Measurements from ENCODE around the gene ZSCAN9. TPM values are rescaled to one million over a fixed set of nuclear protein-coding genes. Genes with fewer than 3 reads are reported as not detected.

ZSCAN9 gene
- total RNA-seq, 1 experiment from 2014 or later: 13.7 TPM

- intact Hi-C loops (cut with micrococcal nuclease): no loop called here
- Mint-ChIP-seq H3K4me3 (ENCODE audit: unreplicated experiment) (no peak within 1 kb of the TSS), H3K9me3 (ENCODE audit: unreplicated experiment) (no peaks in the 10 kb centered on the region), H3K4me1 (ENCODE audit: insufficient read depth, unreplicated experiment) (no peaks in the 10 kb centered on the region), H3K27ac (ENCODE audit: low read depth, unreplicated experiment) (no peak within 1 kb of the TSS), H3K36me3 (ENCODE audit: insufficient read depth, unreplicated experiment) (no peaks in the 10 kb centered on the region), H3K27me3 (ENCODE audit: insufficient read depth, unreplicated experiment) (no peaks in the 10 kb centered on the region)
- BruUV-seq (replicated peaks): no TSS peak
- CTCF ChIA-PET: interaction anchor here (0.6 kb wide), 1 partner anchor 11 kb away, joined by 3 read pairs; no protein-coding TSS in a partner anchor
- POLR2A ChIA-PET: interaction anchor here (0.5 to 0.7 kb wide), 3 partner anchors 91 to 648 kb away, joined by 3 to 4 read pairs (median 3); no protein-coding TSS in a partner anchor
- no peak for TF ChIP-seq CTCF (IDR thresholded peaks at IDR 0.05; ENCODE audit: unreplicated experiment)
- DNase-seq (ENCODE audit: unreplicated experiment): no peak
These were observed 34.1 kb downstream of the ZSCAN9 start, which contains the start of gene NKAPL for GRCh38 chr6:28258877-28259777. TSS of gene NKAPL (plus strand) at chr6:28259297. CDS start at chr6:28259372, 75 bp downstream.

GRCh38 chr6:28263922-28264321 is 38.8 kb downstream of the ZSCAN9 start:
- H3K36me3 Mint-ChIP-seq (ENCODE audit: insufficient read depth, unreplicated experiment): no peaks in the 10 kb centered on the region
- DNase-seq (ENCODE audit: unreplicated experiment): no peak
- no peaks in the 10 kb centered on the region for H3K4me1 Mint-ChIP-seq (ENCODE audit: insufficient read depth, unreplicated experiment)
- TF ChIP-seq CTCF (IDR thresholded peaks at IDR 0.05; ENCODE audit: unreplicated experiment): no peak
- POLR2A ChIA-PET: interaction anchor here (6.8 to 8.2 kb wide), 2 partner anchors 12 to 89 kb away, joined by 99 to 110 read pairs; partner anchors contain the start of genes ZKSCAN3 and ZKSCAN4
- no peaks in the 10 kb centered on the region for H3K27me3 Mint-ChIP-seq (ENCODE audit: insufficient read depth, unreplicated experiment)
- H3K27ac Mint-ChIP-seq (ENCODE audit: low read depth, unreplicated experiment): no peak overlapping the region
- BruUV-seq (replicated peaks): no TSS peak
- no peaks in the 10 kb centered on the region for H3K9me3 Mint-ChIP-seq (ENCODE audit: unreplicated experiment)
- H3K4me3 Mint-ChIP-seq (ENCODE audit: unreplicated experiment): no peak overlapping the region
- CTCF ChIA-PET: interaction anchor here (1.1 to 1.3 kb wide), 2 partner anchors 10 to 37 kb away, joined by 3 read pairs; no protein-coding TSS in a partner anchor
- intact Hi-C loops (cut with micrococcal nuclease): no loop called here

- CTCF ChIA-PET: no interaction called here
- DNase-seq (ENCODE audit: unreplicated experiment): no peak
- TF ChIP-seq CTCF (IDR thresholded peaks at IDR 0.05; ENCODE audit: unreplicated experiment): no peak
- POLR2A ChIA-PET: interaction anchor here (0.6 to 8.2 kb wide), 7 partner anchors 13 to 141 kb away, joined by 3 to 110 read pairs (median 41); partner anchors contain the start of genes ZKSCAN3, ZKSCAN4, ZKSCAN8 and ZSCAN31
- H3K27ac Mint-ChIP-seq (ENCODE audit: low read depth, unreplicated experiment): no peak overlapping the region
- H3K4me3 Mint-ChIP-seq (ENCODE audit: unreplicated experiment): no peak overlapping the region
- BruUV-seq (replicated peaks): no TSS peak
- H3K9me3 Mint-ChIP-seq (ENCODE audit: unreplicated experiment): no peaks in the 10 kb centered on the region
- no peaks in the 10 kb centered on the region for H3K4me1 Mint-ChIP-seq (ENCODE audit: insufficient read depth, unreplicated experiment)
- intact Hi-C loops (cut with micrococcal nuclease): loop anchor here (5.0 kb wide), 2 partner anchors 92 to 123 kb away; partner anchors contain the start of gene ZKSCAN8
- no peaks in the 10 kb centered on the region for H3K36me3 Mint-ChIP-seq (ENCODE audit: insufficient read depth, unreplicated experiment)
- no peaks in the 10 kb centered on the region for H3K27me3 Mint-ChIP-seq (ENCODE audit: insufficient read depth, unreplicated experiment)
These were observed 39.8 kb downstream of the ZSCAN9 start for GRCh38 chr6:28264834-28265401.

GRCh38 chr6:28266563-28266961 is 41.5 kb downstream of the ZSCAN9 start:
- Mint-ChIP-seq H3K27me3 (ENCODE audit: insufficient read depth, unreplicated experiment) (no peaks in the 10 kb centered on the region), H3K4me3 (ENCODE audit: unreplicated experiment) (no peak overlapping the region), H3K4me1 (ENCODE audit: insufficient read depth, unreplicated experiment) (no peaks in the 10 kb centered on the region), H3K36me3 (ENCODE audit: insufficient read depth, unreplicated experiment) (no peaks in the 10 kb centered on the region), H3K9me3 (ENCODE audit: unreplicated experiment) (no peaks in the 10 kb centered on the region), H3K27ac (ENCODE audit: low read depth, unreplicated experiment) (no peak overlapping the region)
- TF ChIP-seq CTCF (IDR thresholded peaks at IDR 0.05; ENCODE audit: unreplicated experiment): no peak
- no peak for DNase-seq (ENCODE audit: unreplicated experiment)
- BruUV-seq (replicated peaks): TSS peak; percentile 86
- POLR2A ChIA-PET: interaction anchor here (0.6 to 8.2 kb wide), 27 partner anchors 9 to 1795 kb away, joined by 3 to 110 read pairs (median 6); partner anchors contain the start of genes PGBD1, POLR1H, ZKSCAN3 and ZKSCAN4
- intact Hi-C loops (cut with micrococcal nuclease): loop anchor here (2.0 to 5.0 kb wide), 3 partner anchors 42 to 124 kb away; partner anchors contain the start of genes ZKSCAN8 and ZSCAN9
- CTCF ChIA-PET: interaction anchor here (0.6 to 4.6 kb wide), 3 partner anchors 14 to 176 kb away, joined by 4 to 32 read pairs (median 5); no protein-coding TSS in a partner anchor

All from MCF 10A (cell line).